Spleen (tissue), 7 donors: Measurements from ENCODE around the gene MPDU1.

Source experiments
- POLR2A ChIP-seq, 3 donors: fragments of 450-650 bp; IDR thresholded peaks; one replicate each; pipeline ENCODE4 v1.5.1; 2017; ENCODE audit warnings: antibody characterized with exemption in 3 of 3, mild to moderate bottlenecking in 1 of 3
- POLR2AphosphoS5 ChIP-seq, 3 donors: sonication (generic); formaldehyde crosslinking; IDR thresholded peaks; one replicate each; pipeline ENCODE4 v1.5.1; 2017; ENCODE audit warnings: antibody characterized with exemption in 3 of 3
- TF ChIP-seq, protein P1 (sequence below), 11 experiments: fragments of 200-600 bp in 7 of 11; fragments of 450-650 bp in 4 of 11; sonication (generic) in 4 of 11; IDR thresholded peaks in 8 of 11; conservative IDR thresholded peaks in 3 of 11; 1 replicate in 7 of 11; 2 replicates in 4 of 11; pipeline versions ENCODE4 v1.4.0 to v1.8.0; 2016 to 2021; ENCODE audit warnings: antibody characterized with exemption in 11 of 11, inconsistent platforms in 4 of 11, mild to moderate bottlenecking in 1 of 11
- donor health status: DM: no; HTN: no; CAD: no; lungs with moderate emphysema.
- donor health status: DM: no; HTN: no; CAD: no.
- donor health status: DM: no; HTN: no; CAD: no.

DNA sequence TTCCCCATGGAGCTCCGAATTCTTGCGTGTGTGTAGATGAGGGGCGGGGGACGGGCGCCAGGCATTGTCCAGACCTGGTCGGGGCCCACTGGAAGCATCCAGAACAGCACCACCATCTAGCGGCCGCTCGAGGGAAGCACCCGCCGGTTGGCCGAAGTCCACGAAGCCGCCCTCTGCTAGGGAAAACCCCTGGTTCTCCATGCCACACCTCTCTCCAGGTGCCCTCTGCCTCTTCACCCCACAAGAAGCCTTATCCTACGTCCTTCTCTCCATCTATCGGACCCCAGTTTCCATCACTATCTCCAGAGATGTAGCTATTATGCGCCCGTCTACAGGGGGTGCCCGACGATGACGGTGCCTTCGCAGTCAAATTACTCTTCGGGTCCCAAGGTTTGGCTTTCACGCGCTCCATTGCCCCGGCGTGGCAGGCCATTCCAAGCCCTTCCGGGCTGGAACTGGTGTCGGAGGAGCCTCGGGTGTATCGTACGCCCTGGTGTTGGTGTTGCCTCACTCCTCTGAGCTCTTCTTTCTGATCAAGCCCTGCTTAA, 22.6 kb upstream of the MPDU1 start:
- no peak for TF ChIP-seq POLR2A (IDR thresholded peaks at IDR 0.05)
- TF ChIP-seq, protein P1, sequence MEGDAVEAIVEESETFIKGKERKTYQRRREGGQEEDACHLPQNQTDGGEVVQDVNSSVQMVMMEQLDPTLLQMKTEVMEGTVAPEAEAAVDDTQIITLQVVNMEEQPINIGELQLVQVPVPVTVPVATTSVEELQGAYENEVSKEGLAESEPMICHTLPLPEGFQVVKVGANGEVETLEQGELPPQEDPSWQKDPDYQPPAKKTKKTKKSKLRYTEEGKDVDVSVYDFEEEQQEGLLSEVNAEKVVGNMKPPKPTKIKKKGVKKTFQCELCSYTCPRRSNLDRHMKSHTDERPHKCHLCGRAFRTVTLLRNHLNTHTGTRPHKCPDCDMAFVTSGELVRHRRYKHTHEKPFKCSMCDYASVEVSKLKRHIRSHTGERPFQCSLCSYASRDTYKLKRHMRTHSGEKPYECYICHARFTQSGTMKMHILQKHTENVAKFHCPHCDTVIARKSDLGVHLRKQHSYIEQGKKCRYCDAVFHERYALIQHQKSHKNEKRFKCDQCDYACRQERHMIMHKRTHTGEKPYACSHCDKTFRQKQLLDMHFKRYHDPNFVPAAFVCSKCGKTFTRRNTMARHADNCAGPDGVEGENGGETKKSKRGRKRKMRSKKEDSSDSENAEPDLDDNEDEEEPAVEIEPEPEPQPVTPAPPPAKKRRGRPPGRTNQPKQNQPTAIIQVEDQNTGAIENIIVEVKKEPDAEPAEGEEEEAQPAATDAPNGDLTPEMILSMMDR (IDR thresholded peaks at IDR 0.05 in 8 of 11, conservative IDR thresholded peaks at IDR 0.05 in 3 of 11): peak; percentile 75 to 96 (median 86)
- TF ChIP-seq POLR2AphosphoS5 (IDR thresholded peaks at IDR 0.05): peak in 1 of 3 donors; percentile 51
